Measurements from ENCODE around the gene PKD1L1.

The PKD1L1 gene

GRCh38 chr7:47734287-47734948, 213.8 kb downstream of the PKD1L1 start:
- Histone ChIP-seq H3K4me3 (ENCODE audit: insufficient read length, low read depth) (no peak overlapping the region), H3K9ac (ENCODE audit: insufficient read length, low read depth) (no peak overlapping the region), H3K4me1 (ENCODE audit: insufficient read depth, insufficient read length) (peaks cover 16% of the 10 kb centered on the region), H3K9me3 (ENCODE audit: insufficient read depth, low read length) (no peaks in the 10 kb centered on the region), H3K36me3 (ENCODE audit: insufficient read depth, insufficient read length, low read length) (no peaks in the 10 kb centered on the region), H3K27me3 (ENCODE audit: insufficient read depth, insufficient read length) (no peaks in the 10 kb centered on the region)
- TF ChIP-seq ZNF274 (IDR thresholded peaks at IDR 0.05; ENCODE audit: low read depth, low read length) (no peak), YY1 (IDR thresholded peaks at IDR 0.05; ENCODE audit: insufficient read depth, insufficient read length) (no peak), SUZ12 (IDR thresholded peaks at IDR 0.05; ENCODE audit: extremely low read depth, insufficient read depth, insufficient read length) (no peak)
- no peak for DNase-seq (ENCODE audit: low read depth, low spot score)

GRCh38 chr7:47730142-47730541, 218.1 kb downstream of the PKD1L1 start:
- no peak overlapping the region for H3K9ac ChIP-seq (ENCODE audit: insufficient read length, low read depth)
- no peaks in the 10 kb centered on the region for H3K27me3 ChIP-seq (ENCODE audit: insufficient read depth, insufficient read length)
- H3K36me3 ChIP-seq (ENCODE audit: insufficient read depth, insufficient read length, low read length), result no peaks in the 10 kb centered on the region
- H3K9me3 ChIP-seq (ENCODE audit: insufficient read depth, low read length), result no peaks in the 10 kb centered on the region
- no peak overlapping the region for H3K4me3 ChIP-seq (ENCODE audit: insufficient read length, low read depth)
- TF ChIP-seq SUZ12 (IDR thresholded peaks at IDR 0.05; ENCODE audit: extremely low read depth, insufficient read depth, insufficient read length) (no peak), YY1 (IDR thresholded peaks at IDR 0.05; ENCODE audit: insufficient read depth, insufficient read length) (no peak), ZNF274 (IDR thresholded peaks at IDR 0.05; ENCODE audit: low read depth, low read length) (no peak)
- H3K4me1 ChIP-seq (ENCODE audit: insufficient read depth, insufficient read length), result no peaks in the 10 kb centered on the region
- DNase-seq (ENCODE audit: low read depth, low spot score), result no peak

- Histone ChIP-seq H3K4me3 (ENCODE audit: insufficient read length, low read depth) (no peak overlapping the region), H3K36me3 (ENCODE audit: insufficient read depth, insufficient read length, low read length) (no peaks in the 10 kb centered on the region), H3K9ac (ENCODE audit: insufficient read length, low read depth) (no peak overlapping the region), H3K9me3 (ENCODE audit: insufficient read depth, low read length) (no peaks in the 10 kb centered on the region), H3K27me3 (ENCODE audit: insufficient read depth, insufficient read length) (no peaks in the 10 kb centered on the region), H3K4me1 (ENCODE audit: insufficient read depth, insufficient read length) (peaks cover 5% of the 10 kb centered on the region)
- TF ChIP-seq ZNF274 (IDR thresholded peaks at IDR 0.05; ENCODE audit: low read depth, low read length) (no peak), SUZ12 (IDR thresholded peaks at IDR 0.05; ENCODE audit: extremely low read depth, insufficient read depth, insufficient read length) (no peak), YY1 (IDR thresholded peaks at IDR 0.05; ENCODE audit: insufficient read depth, insufficient read length) (no peak)
- no peak for DNase-seq (ENCODE audit: low read depth, low spot score)
Observed at GRCh38 chr7:47726047-47726726, 222.1 kb downstream of the PKD1L1 start.

- H3K4me3 ChIP-seq (ENCODE audit: insufficient read length, low read depth), result no peak overlapping the region
- H3K9ac ChIP-seq (ENCODE audit: insufficient read length, low read depth), result no peak overlapping the region
- TF ChIP-seq SUZ12 (IDR thresholded peaks at IDR 0.05; ENCODE audit: extremely low read depth, insufficient read depth, insufficient read length) (no peak), YY1 (IDR thresholded peaks at IDR 0.05; ENCODE audit: insufficient read depth, insufficient read length) (no peak), ZNF274 (IDR thresholded peaks at IDR 0.05; ENCODE audit: low read depth, low read length) (no peak)
- no peak for DNase-seq (ENCODE audit: low read depth, low spot score)
- no peaks in the 10 kb centered on the region for H3K9me3 ChIP-seq (ENCODE audit: insufficient read depth, low read length)
- H3K27me3 ChIP-seq (ENCODE audit: insufficient read depth, insufficient read length), result no peaks in the 10 kb centered on the region
- peaks cover 5% of the 10 kb centered on the region for H3K4me1 ChIP-seq (ENCODE audit: insufficient read depth, insufficient read length)
- no peaks in the 10 kb centered on the region for H3K36me3 ChIP-seq (ENCODE audit: insufficient read depth, insufficient read length, low read length)
Observed at GRCh38 chr7:47725031-47725780, 223.1 kb downstream of the PKD1L1 start.

Data from NT2/D1 (cell line).